A549 (cell line): Measurements from ENCODE around the gene CDC14A. TPM values are rescaled to one million over a fixed set of nuclear protein-coding genes. Genes with fewer than 3 reads are reported as not detected.

Experiments
- ATAC-seq, 2 experiments: fragments of 200-7000 bp in 1 of 2; fragments of >200 bp in 1 of 2; cut with Nextera tagmentation in 1 of 2; cut with Tn5 transposase in 1 of 2; 3 replicates each; pipeline versions ENCODE4 v1.8.0 to v1.9.1; 2018 to 2020; ENCODE audit warnings: mild to moderate bottlenecking in 1 of 2, moderate library complexity in 1 of 2
- CTCF ChIA-PET: fragments of 300-600 bp; sonication (Branson Sonifier 250); formaldehyde crosslinking; extraction: SDS; loops from one replicate; lab custom pipeline; 2021; ENCODE audit warnings: antibody characterized with exemption, inconsistent platforms; lab: Yijun Ruan, JAX
- POLR2A ChIA-PET: fragments of 350-600 bp; formaldehyde crosslinking; extraction: SDS; loops from one replicate; lab custom pipeline; 2021; ENCODE audit warnings: antibody characterized with exemption, inconsistent platforms; lab: Yijun Ruan, JAX
- DNase-seq, 2 experiments: peaks; one replicate each; pipeline versions ENCODE4 v3.0.0 to v3.0.0-alpha.2; 2011 to 2016; ENCODE audit warnings: low read depth in 1 of 2, low spot score in 1 of 2
- FAIRE-seq: peaks from 2 replicates; lab custom pipeline; 2011; peaks lifted over from hg19 to GRCh38; lab: Jason Lieb, UNC
- H3K27ac ChIP-seq, 2 experiments: fragments of >200 bp; sonication (Bioruptor Twin); formaldehyde crosslinking; 3 replicates each; pipeline ENCODE4 v1.5.1; 2016 to 2017
- H3K4me1 ChIP-seq: fragments of >200 bp; sonication (Bioruptor Twin); formaldehyde crosslinking; 3 replicates; pipeline ENCODE4 v1.6.1; 2016
- H3K4me2 ChIP-seq: fragments of >200 bp; sonication (Bioruptor Twin); formaldehyde crosslinking; 3 replicates; pipeline ENCODE4 v1.6.1; 2016
- H3K4me3 ChIP-seq: fragments of >200 bp; sonication (Bioruptor Twin); formaldehyde crosslinking; 3 replicates; pipeline ENCODE4 v1.5.1; 2016
- H3K9me3 ChIP-seq: fragments of >200 bp; sonication (Bioruptor Twin); formaldehyde crosslinking; 3 replicates; pipeline ENCODE4 v1.6.1; 2016
- BCL3 ChIP-seq: fragments of >200 bp; sonication (Bioruptor Twin); formaldehyde crosslinking; IDR thresholded peaks from 3 replicates; pipeline ENCODE4 v1.6.1; 2016
- CBX2 ChIP-seq: fragments of 200-600 bp; sonication (generic); IDR thresholded peaks from 2 replicates; pipeline ENCODE4 v1.6.1; 2016; ENCODE audit warnings: low read depth, mild to moderate bottlenecking, borderline replicate concordance
- CTCF ChIP-seq: fragments of >200 bp; sonication (Bioruptor Twin); formaldehyde crosslinking; IDR thresholded peaks from 3 replicates; pipeline ENCODE4 v1.5.1; 2016
- ELK1 ChIP-seq: fragments of 150-350 bp; IDR thresholded peaks from 2 replicates; pipeline ENCODE4 v1.6.1; 2014; ENCODE audit warnings: low read depth, mild to moderate bottlenecking, low read length
- FOSB ChIP-seq: fragments of 250-450 bp; sonication (Bioruptor Pico); IDR thresholded peaks from 2 replicates; pipeline ENCODE4 v1.5.0; 2020; ENCODE audit warnings: mild to moderate bottlenecking, moderate library complexity
- FOXS1 ChIP-seq: fragments of 250-450 bp; sonication (Bioruptor Pico); IDR thresholded peaks from 2 replicates; pipeline ENCODE4 v1.5.0; 2020; ENCODE audit warnings: mild to moderate bottlenecking, moderate library complexity
- HMGXB4 ChIP-seq: fragments of 250-450 bp; sonication (Bioruptor Pico); IDR thresholded peaks from 2 replicates; pipeline ENCODE4 v1.5.0; 2021; ENCODE audit warnings: mild to moderate bottlenecking, moderate library complexity, borderline replicate concordance
- HOXB5 ChIP-seq: fragments of 250-450 bp; sonication (Bioruptor Pico); IDR thresholded peaks from 2 replicates; pipeline ENCODE4 v1.5.0; 2020; ENCODE audit warnings: mild to moderate bottlenecking, moderate library complexity
- KDM1A ChIP-seq: fragments of 200-600 bp; sonication (generic); IDR thresholded peaks from 2 replicates; pipeline ENCODE4 v1.6.1; 2016; ENCODE audit warnings: low read depth, mild to moderate bottlenecking
- KDM5A ChIP-seq: fragments of 200-600 bp; sonication (generic); IDR thresholded peaks from 2 replicates; pipeline ENCODE4 v1.6.1; 2016; ENCODE audit warnings: antibody characterized with exemption, mild to moderate bottlenecking
- MAZ ChIP-seq: fragments of 150-350 bp; IDR thresholded peaks from 2 replicates; pipeline ENCODE4 v1.6.1; 2014; ENCODE audit warnings: antibody characterized with exemption, low read depth, low read length, borderline replicate concordance
- MYC ChIP-seq: IDR thresholded peaks from 2 replicates; pipeline ENCODE4 v1.6.1; 2012; ENCODE audit warnings: mild to moderate bottlenecking, inconsistent platforms, low read length, improper control_type of control experiment, borderline replicate concordance
- NPAS2 ChIP-seq: fragments of 250-450 bp; sonication (Bioruptor Pico); IDR thresholded peaks from 2 replicates; pipeline ENCODE4 v1.8.0; 2022; ENCODE audit warnings: mild to moderate bottlenecking, moderate library complexity, borderline replicate concordance
- NR3C1 ChIP-seq: fragments of >200 bp; sonication (Bioruptor Twin); formaldehyde crosslinking; IDR thresholded peaks from 3 replicates; pipeline ENCODE4 v1.6.1; 2017
- PBX3 ChIP-seq: IDR thresholded peaks from 2 replicates; pipeline ENCODE4 v1.6.1; 2012
- PHF8 ChIP-seq: fragments of 200-600 bp; sonication (generic); IDR thresholded peaks from 2 replicates; pipeline ENCODE4 v1.6.1; 2016; ENCODE audit warnings: low read depth, mild to moderate bottlenecking, antibody characterized with exemption, moderate library complexity, borderline replicate concordance
- POLR2AphosphoS2 ChIP-seq: conservative IDR thresholded peaks from 2 replicates; pipeline ENCODE4 v1.6.1; 2012; ENCODE audit warnings: low read length, improper control_type of control experiment, inconsistent platforms
- RAD21 ChIP-seq, 2 experiments: fragments of >200 bp in 1 of 2; sonication (Bioruptor Twin) in 1 of 2; formaldehyde crosslinking in 1 of 2; IDR thresholded peaks in 1 of 2; conservative IDR thresholded peaks in 1 of 2; 2 replicates in 1 of 2; 3 replicates in 1 of 2; pipeline ENCODE4 v1.6.1; 2012 to 2018; ENCODE audit warnings: inconsistent platforms in 1 of 2
- RARB ChIP-seq: fragments of 250-450 bp; sonication (Bioruptor Pico); IDR thresholded peaks from 2 replicates; pipeline ENCODE4 v1.8.0; 2021; ENCODE audit warnings: mild to moderate bottlenecking, moderate library complexity
- REST ChIP-seq: fragments of 200-600 bp; sonication (generic); IDR thresholded peaks from 2 replicates; pipeline ENCODE4 v1.6.1; 2016; ENCODE audit warnings: antibody characterized with exemption, mild to moderate bottlenecking, moderate library complexity
- SREBF2 ChIP-seq: fragments of 450-650 bp; IDR thresholded peaks from 2 replicates; pipeline ENCODE4 v1.6.1; 2014; ENCODE audit warnings: mild to moderate bottlenecking, moderate library complexity
- USF2 ChIP-seq: fragments of 450-650 bp; IDR thresholded peaks from 2 replicates; pipeline ENCODE4 v1.6.1; 2014; ENCODE audit warnings: antibody characterized with exemption
- ZC3H11A ChIP-seq: fragments of 450-650 bp; IDR thresholded peaks from 2 replicates; pipeline ENCODE4 v1.6.1; 2014; ENCODE audit warnings: antibody characterized with exemption, mild to moderate bottlenecking
- WGBS: methylation state at CpG from one replicate; pipeline ENCODE4 v1.1.6; 2017; ENCODE audit errors: missing lambda C conversion rate; 5-methylcytosine and 5-hydroxymethylcytosine counted together
- polyA plus RNA-seq, 4 experiments: library from polyadenylated mRNA; depleted of rRNA in 3 of 4; stranded (reverse); fragments of >200 nt; fragmentation: RNase III in 1 of 4; extraction: RNeasy Plus Mini Kit Qiagen cat#74134 plus additional on column Dnase treatment in 1 of 4; gene quantifications; 2 replicates in 3 of 4; 3 replicates in 1 of 4; pipeline ENCODE4 v1.2.3, GENCODE V29; 2011 to 2017

CDC14A gene
- polyA plus RNA-seq, 2 of the 4 experiments (the other 2 are of a cell fraction) = 1.6 to 4.1 TPM

GRCh38 chr1:100343897-100344296 lies 8.4 kb upstream of the CDC14A start (continued):
- no peak for TF ChIP-seq CTCF

GRCh38 chr1:100344774-100345173 lies 7.5 kb upstream of the CDC14A start:
- no peak overlapping the region for H3K4me2 ChIP-seq
- no peak for ATAC-seq
- WGBS = 71% methylated on average over 2 of the region's 2 CpGs
- CTCF ChIA-PET = no interaction called here
- no peak for FAIRE-seq
- no peak overlapping the region for H3K4me3 ChIP-seq
- no peak for DNase-seq
- POLR2A ChIA-PET = no interaction called here
- H3K4me1 ChIP-seq = no peaks in the 10 kb centered on the region
- TF ChIP-seq FOSB (CRISPR knock-in tag) (no peak), KDM5A (no peak), NR3C1 (no peak), BCL3 (no peak), HOXB5 (CRISPR knock-in tag) (no peak), ELK1 (no peak), MAZ (no peak), PHF8 (no peak), HMGXB4 (no peak), ZC3H11A (no peak), SREBF2 (no peak), POLR2AphosphoS2 (no peak), KDM1A (no peak), NPAS2 (no peak), FOXS1 (CRISPR knock-in tag) (no peak)
- no peaks in the 10 kb centered on the region for H3K9me3 ChIP-seq
- H3K27ac ChIP-seq = no peak overlapping the region

- no peak overlapping the region for H3K4me2 ChIP-seq
- CTCF ChIA-PET = no interaction called here
- H3K9me3 ChIP-seq = no peaks in the 10 kb centered on the region
- no peak for ATAC-seq
- H3K4me3 ChIP-seq = no peak overlapping the region
- TF ChIP-seq MYC (no peak), CBX2 (no peak), USF2 (no peak), RARB (CRISPR knock-in tag) (no peak), ZC3H11A (no peak), PBX3 (no peak), REST (no peak), RAD21 (conservative IDR thresholded peaks at IDR 0.05 in 1 of 2, IDR thresholded peaks at IDR 0.05 in 1 of 2) (no peak), SREBF2 (no peak)
- POLR2A ChIA-PET = no interaction called here
- H3K4me1 ChIP-seq = peaks cover 5% of the 10 kb centered on the region; the same call in 1 of the 3 replicates
- no peak for FAIRE-seq
- H3K27ac ChIP-seq = no peak overlapping the region
- WGBS = 48% methylated on average over 2 of the region's 2 CpGs
- DNase-seq = no peak
These were observed 5.9 kb upstream of the CDC14A start for GRCh38 chr1:100346387-100346786.
